ENCODE results near the gene BRD4.

The BRD4 gene

DNA sequence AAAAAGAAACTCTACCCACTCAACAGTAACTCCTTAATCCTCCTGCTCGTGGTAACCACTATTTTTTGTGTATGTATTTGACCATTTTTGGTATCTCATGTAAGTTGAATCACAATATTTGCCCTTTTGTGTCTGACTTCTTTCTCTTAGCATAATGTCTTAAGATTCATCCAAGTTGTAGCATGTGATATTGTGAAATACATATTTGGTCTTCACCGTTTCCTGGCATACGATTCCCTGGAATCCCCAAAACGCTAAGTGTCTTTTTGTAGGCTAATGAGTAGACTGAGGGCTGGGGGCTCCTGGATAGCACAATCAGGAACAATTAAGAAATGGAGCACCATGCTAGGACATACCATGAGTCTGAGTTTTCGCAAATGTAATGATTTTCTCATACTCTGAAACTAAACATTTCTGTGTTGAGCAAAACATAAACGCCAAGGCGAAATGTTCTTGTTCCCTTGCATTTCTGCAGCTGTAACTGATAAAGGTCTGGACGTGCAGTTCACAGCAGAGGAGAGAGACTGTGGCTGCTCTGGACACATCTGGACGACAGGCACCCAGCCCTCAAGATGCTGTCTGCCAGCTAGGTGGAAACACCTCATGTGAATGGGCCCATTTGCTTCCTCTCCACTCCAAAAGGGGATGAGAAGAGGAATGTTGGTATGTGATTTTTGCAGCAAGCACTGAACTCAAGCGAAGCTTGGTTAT lies 38.4 kb downstream of the BRD4 start:
- DNase-seq (ENCODE audit: low read depth): no peak
- no peak overlapping the region for H3K4me3 ChIP-seq (ENCODE audit: low read depth, low read length)

DNA sequence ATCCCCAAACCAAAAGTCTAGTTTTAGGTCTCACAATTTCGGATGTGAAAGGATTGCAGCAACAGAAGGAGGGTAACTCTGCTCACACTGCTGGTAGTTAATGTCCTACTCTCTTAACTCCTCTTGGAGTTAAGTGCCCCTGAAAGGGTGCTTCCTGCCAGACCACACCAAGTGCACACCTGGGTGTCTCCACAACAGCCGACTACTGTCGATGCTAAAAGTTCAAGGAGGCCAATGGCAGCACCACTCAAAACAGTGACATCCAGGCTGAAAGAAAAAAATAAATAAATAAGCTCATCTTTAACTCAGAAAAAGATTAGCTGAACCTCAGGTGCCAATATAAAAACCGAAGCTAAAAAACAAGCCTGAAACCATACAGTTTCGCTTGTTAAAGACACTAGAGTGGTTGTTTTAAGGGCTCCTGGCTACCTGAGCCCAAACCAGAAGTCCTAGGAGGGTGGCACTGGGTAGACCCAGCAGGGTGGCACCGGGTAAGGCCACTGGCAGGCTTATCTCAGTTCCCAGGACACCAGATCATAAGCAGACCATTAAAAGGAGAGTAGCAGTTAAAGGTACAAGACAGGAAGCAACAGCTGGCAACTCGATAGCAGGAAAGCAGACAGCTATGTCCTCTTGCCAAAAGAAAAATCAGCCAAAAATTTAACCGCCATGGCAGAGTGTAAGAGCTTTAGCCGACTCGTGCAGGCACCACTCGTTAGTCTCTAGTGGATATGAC lies 39.3 kb downstream of the BRD4 start:
- no peak for DNase-seq (ENCODE audit: low read depth)
- H3K4me3 ChIP-seq (ENCODE audit: low read depth, low read length): no peak overlapping the region

DNA sequence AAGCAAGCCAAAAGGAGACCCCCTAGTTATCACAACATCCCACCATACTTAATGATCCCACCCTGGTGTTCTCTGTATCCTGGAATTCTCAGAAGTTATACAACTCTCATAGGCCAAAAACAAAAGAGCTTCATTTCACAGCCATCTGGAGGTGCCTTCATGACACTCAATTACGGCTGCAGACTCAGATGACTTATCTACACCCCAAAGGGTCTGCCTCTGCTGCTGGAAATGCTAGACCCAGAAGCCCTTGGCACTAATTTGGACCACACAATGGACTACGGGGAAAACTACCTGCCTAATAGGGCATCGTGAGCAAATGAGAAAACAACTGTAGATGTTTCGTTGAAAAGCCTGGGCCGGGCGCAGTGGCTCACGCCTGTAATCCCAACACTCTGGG lies 40.2 kb downstream of the BRD4 start:
- no peak for DNase-seq (ENCODE audit: low read depth)
- no peak overlapping the region for H3K4me3 ChIP-seq (ENCODE audit: low read depth, low read length)

DNA sequence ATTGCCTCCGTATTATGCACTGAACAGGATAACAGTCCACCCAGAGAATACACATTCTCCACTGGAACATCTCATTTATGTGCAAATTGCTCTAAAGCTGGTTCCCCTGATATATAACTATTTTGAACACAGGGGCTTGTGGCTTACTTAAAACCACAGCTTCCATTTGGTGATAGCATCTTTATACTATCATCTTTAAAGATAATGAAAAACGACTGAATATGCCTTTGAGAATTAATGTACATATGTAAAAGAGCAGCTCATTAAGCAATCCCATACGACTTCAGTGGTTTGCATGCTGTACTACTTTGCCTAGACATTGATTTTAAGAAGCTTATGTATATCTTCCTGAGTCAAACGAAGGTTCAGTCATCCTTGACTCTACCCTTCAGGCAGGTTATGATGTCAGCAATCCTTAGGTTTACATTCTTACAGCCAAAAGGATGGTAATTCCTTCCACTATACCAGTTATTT lies 40.8 kb downstream of the BRD4 start:
- DNase-seq (ENCODE audit: low read depth): no peak
- no peak overlapping the region for H3K4me3 ChIP-seq (ENCODE audit: low read depth, low read length)

DNA sequence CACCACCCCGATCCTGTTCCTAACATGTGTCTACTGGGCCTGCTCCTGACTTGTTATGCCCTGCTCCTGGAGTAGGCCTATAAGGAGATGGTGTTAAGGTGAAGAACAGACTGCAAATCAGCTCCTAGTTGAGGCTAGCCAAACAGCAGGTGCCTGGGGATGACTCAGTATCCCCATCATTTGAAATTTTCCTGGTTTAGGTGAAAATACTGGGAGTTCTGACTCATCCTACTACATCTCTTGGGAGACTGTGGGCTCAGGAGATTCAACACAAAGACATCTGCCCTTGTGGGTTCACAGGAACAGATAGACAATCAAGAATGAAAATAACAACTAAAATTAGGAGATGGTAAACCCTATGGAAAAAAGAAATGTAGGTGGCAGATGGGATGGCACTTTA lies 41.2 kb downstream of the BRD4 start:
- no peak for DNase-seq (ENCODE audit: low read depth)
- H3K4me3 ChIP-seq (ENCODE audit: low read depth, low read length): no peak overlapping the region

DNA sequence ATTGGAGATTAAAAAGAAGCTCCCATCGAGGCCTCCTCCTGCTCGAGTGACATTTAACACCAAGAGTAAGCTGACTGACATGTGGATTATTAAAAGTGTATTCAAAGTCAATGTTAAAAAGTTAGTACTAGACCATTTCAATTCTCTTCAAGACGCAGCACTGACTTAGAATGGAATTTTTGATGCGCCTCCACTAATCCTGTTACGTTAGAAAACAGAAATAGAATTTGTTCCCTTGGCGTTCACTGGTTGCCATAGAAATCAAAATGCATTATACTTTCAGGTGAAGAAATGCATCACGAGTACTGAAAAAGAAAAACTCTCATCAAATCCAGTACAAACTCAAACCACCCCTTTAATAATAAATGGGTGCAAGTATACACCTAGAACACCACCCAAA lies 42.2 kb downstream of the BRD4 start:
- DNase-seq (ENCODE audit: low read depth): no peak
- H3K4me3 ChIP-seq (ENCODE audit: low read depth, low read length): no peak overlapping the region

DNA sequence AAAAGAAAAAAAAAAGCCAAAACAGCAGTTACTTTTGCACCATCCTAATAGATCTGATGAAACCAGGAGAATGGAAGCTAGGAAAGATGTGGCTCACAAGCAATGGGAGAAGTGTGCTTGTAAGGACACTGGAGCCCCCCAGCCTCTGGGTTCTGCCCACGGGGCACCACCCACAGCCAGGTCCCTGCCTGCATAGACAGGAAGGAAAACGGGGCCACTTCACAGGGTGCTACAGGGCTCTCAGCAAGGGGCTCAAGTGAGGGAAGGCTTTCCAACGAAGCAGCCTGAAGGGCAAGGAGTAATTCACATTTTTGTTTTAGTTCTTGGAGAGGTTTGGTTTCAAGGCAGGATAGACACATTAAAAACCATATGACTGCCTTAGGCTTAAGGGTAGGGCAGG lies 42.7 kb downstream of the BRD4 start:
- H3K4me3 ChIP-seq (ENCODE audit: low read depth, low read length): no peak overlapping the region
- DNase-seq (ENCODE audit: low read depth): no peak

GRCh38 chr19:15288146-15288963 lies 44.0 kb downstream of the BRD4 start:
- no peak for DNase-seq (ENCODE audit: low read depth)
- H3K4me3 ChIP-seq (ENCODE audit: low read depth, low read length): no peak overlapping the region

- no peak overlapping the region for H3K4me3 ChIP-seq (ENCODE audit: low read depth, low read length)
Measured at GRCh38 chr19:15287496-15287895, 44.8 kb downstream of the BRD4 start.

DNA sequence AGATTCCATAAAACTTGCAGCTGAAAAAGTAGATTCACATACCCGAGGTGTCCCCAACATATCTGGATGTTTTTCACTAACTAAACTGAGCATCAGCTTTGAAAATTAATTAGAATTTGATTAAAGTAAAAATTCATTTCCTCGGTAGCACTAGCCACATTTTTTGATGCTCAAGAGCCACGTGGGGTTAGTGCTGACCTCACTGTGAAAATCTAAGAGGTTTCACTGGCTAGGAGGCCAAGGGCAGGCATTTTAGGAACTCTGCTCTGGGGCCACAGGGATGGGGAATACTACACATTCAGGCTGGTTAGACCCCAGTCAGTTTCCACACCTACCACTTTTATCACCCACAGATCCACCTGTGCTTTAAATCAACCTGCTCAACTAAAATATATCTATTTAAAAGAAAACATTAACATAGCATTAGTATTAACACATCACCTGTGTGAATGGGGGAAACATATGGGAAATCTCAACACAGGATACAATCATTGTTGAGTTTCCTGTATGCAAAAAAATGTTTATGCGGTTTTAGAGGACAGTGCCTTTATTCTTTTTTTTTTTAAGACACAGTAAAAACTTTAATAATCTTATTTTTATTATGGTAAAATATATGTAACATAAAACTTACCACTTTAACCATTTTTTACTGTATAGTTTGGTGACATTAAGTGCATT lies 45.5 kb downstream of the BRD4 start:
- no peak overlapping the region for H3K4me3 ChIP-seq (ENCODE audit: low read depth, low read length)
- DNase-seq (ENCODE audit: low read depth): no peak

More at GRCh38 chr19:15287496-15287895, 44.8 kb downstream of the BRD4 start:
- no peak for DNase-seq (ENCODE audit: low read depth)

GRCh38 chr19:15285896-15286591 lies 46.3 kb downstream of the BRD4 start:
- DNase-seq (ENCODE audit: low read depth): no peak
- no peak overlapping the region for H3K4me3 ChIP-seq (ENCODE audit: low read depth, low read length)

GRCh38 chr19:15284896-15285295 lies 47.4 kb downstream of the BRD4 start:
- H3K4me3 ChIP-seq (ENCODE audit: low read depth, low read length): no peak overlapping the region
- DNase-seq (ENCODE audit: low read depth): no peak

DNA sequence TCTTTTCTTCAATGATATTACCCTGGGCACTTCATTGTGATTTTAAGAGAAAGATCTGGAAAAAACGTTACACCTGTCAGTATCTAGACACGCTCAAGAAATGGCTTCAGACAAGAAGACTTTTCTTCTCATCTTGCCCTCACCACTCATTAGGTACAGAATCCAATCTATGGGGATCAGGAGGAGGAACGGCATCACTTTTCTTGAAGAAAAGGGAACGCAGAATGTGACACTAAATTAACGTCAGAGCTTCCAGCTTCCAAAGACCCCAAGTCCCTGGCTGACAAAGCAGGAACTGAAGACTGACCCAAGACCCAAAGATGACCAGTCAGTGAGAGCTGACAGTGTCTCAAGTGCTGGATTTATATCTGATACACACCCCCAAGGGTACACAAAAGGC lies 48.2 kb downstream of the BRD4 start:
- DNase-seq (ENCODE audit: low read depth): no peak
- no peak overlapping the region for H3K4me3 ChIP-seq (ENCODE audit: low read depth, low read length)

DNA sequence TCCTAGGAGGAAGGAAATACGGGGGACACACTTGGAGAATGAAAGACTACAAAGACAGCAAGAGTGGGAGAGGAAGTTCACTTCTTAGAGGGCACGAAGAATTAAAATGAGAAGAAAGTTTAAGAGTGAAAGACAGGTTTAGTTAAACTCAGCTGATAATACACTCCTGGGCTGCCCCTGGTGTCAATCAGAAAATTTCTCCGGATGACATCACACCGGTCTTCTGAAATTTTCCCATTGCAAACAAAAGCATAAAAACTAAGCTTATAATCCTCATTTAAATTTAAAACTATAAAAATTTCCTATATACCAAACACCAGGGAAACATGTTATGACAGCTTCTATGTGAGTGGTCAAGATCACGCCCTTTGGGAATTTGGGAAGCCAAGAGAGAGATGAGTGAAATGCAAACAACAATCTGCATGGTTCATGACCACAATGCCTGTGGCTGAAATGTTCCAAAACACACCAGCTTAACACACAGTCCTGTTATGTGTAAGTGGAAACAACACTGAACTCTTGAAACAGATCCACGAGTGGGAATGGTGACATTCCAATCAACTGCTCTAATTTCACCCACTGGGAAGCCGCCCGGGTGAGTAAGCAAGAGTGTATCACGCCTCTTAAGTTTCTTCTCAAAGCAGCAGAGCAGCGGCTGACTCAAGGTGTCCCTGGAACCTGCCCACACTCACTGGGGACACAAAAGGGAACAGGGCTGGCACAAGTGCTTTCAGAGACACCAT lies 49.0 kb downstream of the BRD4 start:
- no peak for DNase-seq (ENCODE audit: low read depth)
- H3K4me3 ChIP-seq (ENCODE audit: low read depth, low read length): no peak overlapping the region

DNA sequence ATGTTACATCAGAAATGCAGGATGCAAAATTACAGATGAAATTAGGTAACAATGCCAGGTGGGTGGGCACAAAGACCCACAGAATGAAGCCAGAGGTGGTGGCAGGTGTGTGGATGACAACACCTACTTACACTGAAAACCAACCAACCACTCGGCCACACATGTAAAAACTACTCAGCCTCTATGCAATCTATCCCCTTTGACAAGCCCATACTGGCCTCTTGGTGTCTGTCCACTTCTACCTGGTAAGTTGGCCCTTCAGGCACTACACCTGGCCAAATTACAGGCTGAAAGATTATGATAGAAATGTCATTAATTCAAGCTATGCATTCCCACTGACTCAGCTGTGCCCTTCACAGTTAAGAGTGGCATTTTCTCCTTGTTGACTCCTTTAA lies 50.0 kb downstream of the BRD4 start:
- DNase-seq (ENCODE audit: low read depth): no peak
- no peak overlapping the region for H3K4me3 ChIP-seq (ENCODE audit: low read depth, low read length)

DNA sequence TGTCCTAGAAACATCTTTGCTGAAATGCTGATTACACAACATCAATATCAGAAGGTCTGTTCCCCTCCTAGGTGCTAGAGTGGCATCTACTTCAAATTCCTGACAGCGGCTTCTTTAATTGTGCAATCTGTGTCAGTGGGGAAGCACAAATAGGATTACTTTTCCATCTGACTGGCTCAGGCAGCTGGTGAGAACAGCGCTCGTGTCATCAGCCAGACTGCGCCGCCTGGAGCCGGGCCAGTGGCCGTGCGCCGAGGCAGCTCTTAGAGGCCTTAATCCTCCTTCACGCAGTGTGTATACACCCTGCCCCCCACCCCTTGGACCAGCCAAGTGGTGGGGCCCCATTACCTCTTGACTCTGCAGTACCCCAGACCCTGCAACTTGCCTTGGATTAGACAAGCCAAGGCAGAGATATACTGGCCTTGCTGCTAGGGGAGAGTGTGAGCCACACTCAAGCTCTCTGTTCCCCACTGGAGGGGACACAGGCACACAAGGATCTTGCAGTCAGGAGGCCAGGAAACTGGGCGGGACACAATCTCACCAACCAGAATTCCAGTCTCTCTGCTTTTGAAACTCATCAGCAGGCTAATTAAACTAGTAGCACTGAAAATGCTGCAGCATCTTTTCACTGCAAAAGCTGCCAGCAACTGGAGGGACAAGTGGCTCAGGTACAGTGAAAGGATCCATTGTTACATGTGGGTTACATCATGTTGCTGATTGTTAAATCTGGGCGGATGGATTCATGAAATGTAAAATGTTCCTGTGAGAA lies 51.2 kb downstream of the BRD4 start:
- no peak overlapping the region for H3K4me3 ChIP-seq (ENCODE audit: low read depth, low read length)
- peak; percentile 83 for DNase-seq (ENCODE audit: low read depth)

DNA sequence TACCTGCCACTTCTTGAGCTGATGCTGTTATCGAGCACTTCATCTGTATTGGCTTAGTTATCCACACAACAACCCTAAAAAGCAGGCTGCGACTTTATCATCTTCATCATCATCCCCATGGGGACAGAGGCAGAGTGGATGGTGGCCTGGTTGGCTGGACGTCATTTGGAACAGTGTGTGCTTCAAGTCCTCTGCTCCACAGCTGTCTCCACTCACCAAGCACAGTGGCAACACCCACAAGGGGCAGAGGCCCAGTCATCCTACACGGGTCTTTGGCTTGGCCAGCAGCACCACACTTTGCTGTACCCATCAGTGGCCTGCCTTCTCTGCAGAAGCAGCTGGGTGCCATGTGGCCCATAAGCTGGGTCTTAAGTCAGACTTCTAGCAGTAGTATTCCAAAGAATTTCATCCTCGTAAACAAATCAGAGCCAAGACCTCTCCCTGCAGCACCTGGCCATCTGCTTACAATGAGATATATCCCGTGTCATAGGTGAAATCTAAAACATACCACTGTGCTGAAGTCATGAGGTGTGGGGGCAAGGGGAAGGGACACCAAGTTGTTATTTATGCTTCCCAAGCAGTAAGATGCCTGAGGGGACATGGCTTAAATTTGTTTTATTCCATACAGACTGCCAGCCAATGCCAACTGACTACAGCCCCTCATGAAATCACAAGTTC lies 52.2 kb downstream of the BRD4 start:
- no peak for DNase-seq (ENCODE audit: low read depth)
- H3K4me3 ChIP-seq (ENCODE audit: low read depth, low read length): no peak overlapping the region

All from skeletal muscle cell (primary cell).